K562 (cell line): ENCODE results near the gene ADGRB3. TPM values are rescaled to one million over a fixed set of nuclear protein-coding genes. Genes with fewer than 3 reads are reported as not detected.
A peak's percentile ranks its signal among the peaks of the same experiment; 100 is the strongest.

Experiments
- BRD9 ChIP-seq: fragments of 450-650 bp; IDR thresholded peaks from 2 replicates; pipeline ENCODE4 v1.6.1; 2018; ENCODE audit warnings: low read depth; ENCODE audit not compliant: partially characterized antibody
- CREB3 ChIP-seq: fragments of 450-650 bp; conservative IDR thresholded peaks from 2 replicates; pipeline ENCODE4 v1.6.1; 2016; ENCODE audit warnings: missing genetic modification characterization, low read depth, mild to moderate bottlenecking, missing compliant biosample characterization, moderate library complexity
- MAFG ChIP-seq: fragments of 450-650 bp; conservative IDR thresholded peaks from 2 replicates; pipeline ENCODE4 v1.6.1; 2016; ENCODE audit warnings: missing genetic modification characterization, missing compliant biosample characterization
- PTTG1 ChIP-seq: fragments of 450-650 bp; IDR thresholded peaks from 2 replicates; pipeline ENCODE4 v1.6.1; 2016; ENCODE audit warnings: low read depth, mild to moderate bottlenecking, missing genetic modification characterization, missing compliant biosample characterization
- TEAD4 ChIP-seq, 2 experiments: sonication (generic) in 1 of 2; formaldehyde crosslinking in 1 of 2; IDR thresholded peaks; 2 replicates each; pipeline versions ENCODE4 v1.6.1 to v1.8.0; 2012 to 2022; ENCODE audit warnings: borderline replicate concordance in 1 of 2, inconsistent platforms in 1 of 2, low read length in 1 of 2, mild to moderate bottlenecking in 1 of 2, missing genetic modification reagents in 1 of 2
- ZNF239 ChIP-seq: fragments of 250-450 bp; sonication (Bioruptor Pico); IDR thresholded peaks from 2 replicates; pipeline ENCODE4 v1.4.0; 2020; ENCODE audit warnings: mild to moderate bottlenecking
- ZNF717 ChIP-seq: fragments of 250-450 bp; sonication (Bioruptor Pico); IDR thresholded peaks from 2 replicates; pipeline ENCODE4 v1.5.0; 2021
- ZNF79 ChIP-seq: fragments of 250-450 bp; sonication (Bioruptor Pico); IDR thresholded peaks from 2 replicates; pipeline ENCODE4 v1.4.0; 2020; ENCODE audit warnings: low read depth, mild to moderate bottlenecking, moderate library complexity
- polyA plus RNA-seq, 8 experiments: library from polyadenylated mRNA; depleted of rRNA in 4 of 8; stranded (reverse) in 5 of 8; unstranded in 3 of 8; fragments of >200 nt; fragmentation: Nextera tagmentation in 2 of 8; fragmentation: Illumina TruSeq in 1 of 8; extraction: Ambion mirVana in 2 of 8; extraction: Trizol in 1 of 8; gene quantifications; 2 replicates each; pipeline versions ENCODE4 v1.2.1 to v1.2.3, GENCODE V29; 2011 to 2014; ENCODE audit warnings: inconsistent platforms in 1 of 8, missing spikeins in 1 of 8
- total RNA-seq, 7 experiments: library from RNA; depleted of rRNA in 6 of 7; stranded (reverse); fragments of >200 nt in 6 of 7; fragmentation: Illumina TruSeq in 2 of 7; extraction: Trizol in 2 of 7; gene quantifications; 2 replicates each; pipeline versions ENCODE4 v1.2.1 to v1.2.3, GENCODE V29; 2011 to 2021; ENCODE audit warnings: low replicate concordance in 1 of 7
- TF ChIP-seq, protein P1 (sequence below), 2 experiments: fragments of 450-650 bp; IDR thresholded peaks; 2 replicates each; pipeline ENCODE4 v1.6.1; 2016; ENCODE audit warnings: mild to moderate bottlenecking in 2 of 2, borderline replicate concordance in 1 of 2, low read depth in 1 of 2, moderate library complexity in 1 of 2
- TF ChIP-seq, protein P2 (sequence below), 2 experiments: IDR thresholded peaks in 1 of 2; conservative IDR thresholded peaks in 1 of 2; 2 replicates each; pipeline ENCODE4 v1.6.1; 2016; ENCODE audit warnings: low read depth in 2 of 2, mild to moderate bottlenecking in 1 of 2, missing compliant biosample characterization in 1 of 2, missing genetic modification characterization in 1 of 2, moderate library complexity in 1 of 2
- TF ChIP-seq, protein P3 (sequence below): fragments of 200-800 bp; sonication (Bioruptor generic); IDR thresholded peaks from 2 replicates; pipeline ENCODE4 v1.6.1; 2017; ENCODE audit warnings: missing genetic modification characterization, missing compliant biosample characterization

The ADGRB3 gene
- total and polyA plus RNA-seq, 9 of the 15 experiments (the other 6 are each of a cell fraction or from before 2014, with no cell fraction given): 0.90 to 7.8 (median 2.4) TPM

- TF ChIP-seq, protein P1, sequence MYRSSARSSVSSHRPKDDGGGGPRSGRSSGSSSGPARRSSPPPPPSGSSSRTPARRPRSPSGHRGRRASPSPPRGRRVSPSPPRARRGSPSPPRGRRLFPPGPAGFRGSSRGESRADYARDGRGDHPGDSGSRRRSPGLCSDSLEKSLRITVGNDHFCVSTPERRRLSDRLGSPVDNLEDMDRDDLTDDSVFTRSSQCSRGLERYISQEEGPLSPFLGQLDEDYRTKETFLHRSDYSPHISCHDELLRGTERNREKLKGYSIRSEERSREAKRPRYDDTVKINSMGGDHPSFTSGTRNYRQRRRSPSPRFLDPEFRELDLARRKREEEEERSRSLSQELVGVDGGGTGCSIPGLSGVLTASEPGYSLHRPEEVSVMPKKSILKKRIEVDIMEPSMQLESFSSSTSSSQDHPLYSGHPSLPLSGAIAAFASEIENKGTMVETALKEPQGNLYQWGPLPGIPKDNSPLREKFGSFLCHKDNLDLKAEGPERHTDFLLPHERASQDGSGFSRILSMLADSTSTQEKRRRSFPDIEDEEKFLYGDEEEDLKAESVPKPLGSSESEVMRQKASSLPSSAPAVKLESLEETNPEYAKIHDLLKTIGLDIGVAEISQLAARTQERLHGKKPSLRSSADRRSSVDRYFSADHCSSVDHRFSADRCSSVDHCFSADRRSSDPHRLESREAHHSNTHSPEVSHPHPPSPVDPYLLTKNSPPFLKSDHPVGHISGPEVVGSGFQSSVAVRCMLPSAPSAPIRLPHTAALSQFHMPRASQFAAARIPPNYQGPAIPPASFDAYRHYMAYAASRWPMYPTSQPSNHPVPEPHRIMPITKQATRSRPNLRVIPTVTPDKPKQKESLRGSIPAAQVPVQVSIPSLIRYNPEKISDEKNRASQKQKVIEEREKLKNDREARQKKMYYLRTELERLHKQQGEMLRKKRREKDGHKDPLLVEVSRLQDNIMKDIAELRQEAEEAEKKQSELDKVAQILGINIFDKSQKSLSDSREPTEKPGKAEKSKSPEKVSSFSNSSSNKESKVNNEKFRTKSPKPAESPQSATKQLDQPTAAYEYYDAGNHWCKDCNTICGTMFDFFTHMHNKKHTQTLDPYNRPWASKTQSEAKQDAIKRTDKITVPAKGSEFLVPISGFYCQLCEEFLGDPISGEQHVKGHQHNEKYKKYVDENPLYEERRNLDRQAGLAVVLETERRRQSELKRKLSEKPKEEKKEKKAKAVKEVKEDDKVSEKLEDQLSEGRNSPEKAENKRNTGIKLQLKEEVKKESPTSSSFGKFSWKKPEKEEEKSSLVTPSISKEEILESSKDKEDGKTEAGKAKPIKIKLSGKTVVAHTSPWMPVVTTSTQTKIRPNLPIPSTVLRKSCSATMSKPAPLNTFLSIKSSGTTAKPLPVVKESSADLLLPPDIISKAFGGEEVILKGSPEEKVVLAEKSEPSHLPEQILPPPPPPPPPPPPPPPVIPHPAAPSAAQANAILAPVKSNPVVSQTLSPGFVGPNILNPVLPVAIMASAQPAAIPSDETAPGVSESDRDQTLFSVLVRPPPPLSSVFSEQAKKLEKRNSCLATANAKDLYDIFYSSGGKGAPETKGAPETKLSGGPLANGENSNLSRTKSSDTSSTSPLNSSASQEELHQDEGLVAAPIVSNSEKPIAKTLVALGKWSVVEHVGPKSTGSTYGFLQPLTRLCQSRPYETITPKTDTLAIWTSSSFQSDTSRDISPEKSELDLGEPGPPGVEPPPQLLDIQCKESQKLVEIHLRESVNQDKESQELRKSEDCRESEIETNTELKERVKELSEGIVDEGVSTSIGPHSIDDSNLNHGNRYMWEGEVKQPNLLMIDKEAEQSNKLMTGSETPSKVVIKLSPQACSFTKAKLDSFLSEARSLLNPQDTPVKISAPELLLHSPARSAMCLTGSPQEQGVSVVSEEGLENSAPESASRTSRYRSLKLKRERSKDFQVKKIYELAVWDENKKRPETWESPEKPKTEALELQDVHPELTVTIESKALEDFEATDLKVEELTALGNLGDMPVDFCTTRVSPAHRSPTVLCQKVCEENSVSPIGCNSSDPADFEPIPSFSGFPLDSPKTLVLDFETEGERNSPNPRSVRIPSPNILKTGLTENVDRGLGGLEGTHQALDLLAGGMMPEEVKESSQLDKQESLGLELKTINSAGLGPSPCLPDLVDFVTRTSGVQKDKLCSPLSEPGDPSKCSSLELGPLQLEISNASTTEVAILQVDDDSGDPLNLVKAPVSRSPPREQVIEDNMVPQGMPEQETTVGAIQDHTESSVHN (IDR thresholded peaks at IDR 0.05; ENCODE audit: borderline replicate concordance in 1 of 2, low read depth in 1 of 2): 0 out of 4 replicates have a peak, but pooled peaks of 1 of the 2 experiments have one; percentile 66
- TF ChIP-seq BRD9 (no peak), ZNF239 (CRISPR knock-in tag) (peak; percentile 85), ZNF79 (peak; percentile 85; the same call in 1 of the 2 replicates), ZNF717 (CRISPR knock-in tag) (peak; percentile 66; the same call in 1 of the 2 replicates), PTTG1 (tag) (peak; percentile 94), TEAD4 (IDR thresholded peaks at IDR 0.05; ENCODE audit: low read length) (peak; percentile 69; the same call in 1 of the 2 replicates), TEAD4 (CRISPR knock-in tag; IDR thresholded peaks at IDR 0.05; ENCODE audit: borderline replicate concordance) (no peak), CREB3 (tag) (peak; percentile 94), MAFG (tag) (0 out of 2 replicates have a peak, but pooled peaks have one; percentile 22)
- TF ChIP-seq, protein P2, sequence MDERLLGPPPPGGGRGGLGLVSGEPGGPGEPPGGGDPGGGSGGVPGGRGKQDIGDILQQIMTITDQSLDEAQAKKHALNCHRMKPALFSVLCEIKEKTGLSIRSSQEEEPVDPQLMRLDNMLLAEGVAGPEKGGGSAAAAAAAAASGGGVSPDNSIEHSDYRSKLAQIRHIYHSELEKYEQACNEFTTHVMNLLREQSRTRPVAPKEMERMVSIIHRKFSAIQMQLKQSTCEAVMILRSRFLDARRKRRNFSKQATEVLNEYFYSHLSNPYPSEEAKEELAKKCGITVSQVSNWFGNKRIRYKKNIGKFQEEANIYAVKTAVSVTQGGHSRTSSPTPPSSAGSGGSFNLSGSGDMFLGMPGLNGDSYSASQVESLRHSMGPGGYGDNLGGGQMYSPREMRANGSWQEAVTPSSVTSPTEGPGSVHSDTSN (CRISPR knock-in tag; IDR thresholded peaks at IDR 0.05; ENCODE audit: low read depth): no peak
- TF ChIP-seq, protein P2 (tag; conservative IDR thresholded peaks at IDR 0.05; ENCODE audit: low read depth): peak; percentile 96
- TF ChIP-seq, protein P3, sequence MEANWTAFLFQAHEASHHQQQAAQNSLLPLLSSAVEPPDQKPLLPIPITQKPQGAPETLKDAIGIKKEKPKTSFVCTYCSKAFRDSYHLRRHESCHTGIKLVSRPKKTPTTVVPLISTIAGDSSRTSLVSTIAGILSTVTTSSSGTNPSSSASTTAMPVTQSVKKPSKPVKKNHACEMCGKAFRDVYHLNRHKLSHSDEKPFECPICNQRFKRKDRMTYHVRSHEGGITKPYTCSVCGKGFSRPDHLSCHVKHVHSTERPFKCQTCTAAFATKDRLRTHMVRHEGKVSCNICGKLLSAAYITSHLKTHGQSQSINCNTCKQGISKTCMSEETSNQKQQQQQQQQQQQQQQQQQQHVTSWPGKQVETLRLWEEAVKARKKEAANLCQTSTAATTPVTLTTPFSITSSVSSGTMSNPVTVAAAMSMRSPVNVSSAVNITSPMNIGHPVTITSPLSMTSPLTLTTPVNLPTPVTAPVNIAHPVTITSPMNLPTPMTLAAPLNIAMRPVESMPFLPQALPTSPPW: peak; percentile 48
Observed at GRCh38 chr6:68740828-68741500, 105.9 kb downstream of the ADGRB3 start (continued).
